ENCODE measurements around the gene MDFI. TPM values are rescaled to one million over a fixed set of nuclear protein-coding genes. Genes with fewer than 3 reads are reported as not detected.

Gene MDFI
- polyA plus RNA-seq, 1 experiment: 0.19 TPM

DNA sequence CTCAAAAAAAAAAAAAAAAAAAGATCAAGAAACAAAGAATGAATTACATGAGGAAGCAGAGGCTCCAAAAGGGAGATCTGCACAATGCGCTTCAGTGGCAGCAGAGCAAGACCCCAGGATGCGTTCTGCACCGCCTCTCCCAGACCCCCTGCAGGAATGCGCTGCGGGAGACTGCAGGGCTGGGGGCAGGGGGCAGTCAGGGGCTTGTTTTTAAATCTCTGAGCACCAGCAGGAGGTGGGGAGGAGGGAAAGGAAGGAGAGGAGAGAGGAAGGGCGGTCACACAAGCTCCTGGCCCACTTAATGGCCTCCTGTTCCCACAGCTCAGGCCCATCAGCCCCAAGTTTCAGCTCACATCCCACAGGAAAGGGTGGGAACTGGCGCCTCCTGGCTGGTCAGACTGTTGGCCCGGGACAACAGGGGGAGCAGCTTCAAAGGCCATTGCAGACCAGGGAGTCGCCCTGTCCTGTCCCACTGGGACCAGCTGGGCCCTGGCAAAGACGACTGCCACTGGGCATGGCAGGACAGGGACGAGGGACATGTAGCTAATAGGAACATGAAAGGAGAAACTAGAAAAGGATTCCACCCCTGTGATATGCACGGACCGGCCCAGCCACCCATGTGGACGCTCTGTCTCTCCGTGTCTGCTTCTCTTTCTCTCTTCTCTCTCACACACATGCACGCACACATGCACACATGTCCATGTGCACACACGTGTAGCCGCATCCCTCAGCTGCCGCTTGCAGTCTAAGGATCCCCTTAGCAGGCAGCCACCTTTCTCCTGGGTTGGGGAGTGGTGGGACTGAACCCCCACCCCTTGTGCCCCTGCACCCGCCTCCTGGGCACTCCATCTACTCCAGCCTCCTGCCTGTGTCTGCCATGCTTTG lies 62.4 kb downstream of the MDFI start:
- H3K27me3 ChIP-seq (ENCODE audit: control insufficient read depth, insufficient read depth, low read length): no peaks in the 10 kb centered on the region
- TF ChIP-seq, protein P1, sequence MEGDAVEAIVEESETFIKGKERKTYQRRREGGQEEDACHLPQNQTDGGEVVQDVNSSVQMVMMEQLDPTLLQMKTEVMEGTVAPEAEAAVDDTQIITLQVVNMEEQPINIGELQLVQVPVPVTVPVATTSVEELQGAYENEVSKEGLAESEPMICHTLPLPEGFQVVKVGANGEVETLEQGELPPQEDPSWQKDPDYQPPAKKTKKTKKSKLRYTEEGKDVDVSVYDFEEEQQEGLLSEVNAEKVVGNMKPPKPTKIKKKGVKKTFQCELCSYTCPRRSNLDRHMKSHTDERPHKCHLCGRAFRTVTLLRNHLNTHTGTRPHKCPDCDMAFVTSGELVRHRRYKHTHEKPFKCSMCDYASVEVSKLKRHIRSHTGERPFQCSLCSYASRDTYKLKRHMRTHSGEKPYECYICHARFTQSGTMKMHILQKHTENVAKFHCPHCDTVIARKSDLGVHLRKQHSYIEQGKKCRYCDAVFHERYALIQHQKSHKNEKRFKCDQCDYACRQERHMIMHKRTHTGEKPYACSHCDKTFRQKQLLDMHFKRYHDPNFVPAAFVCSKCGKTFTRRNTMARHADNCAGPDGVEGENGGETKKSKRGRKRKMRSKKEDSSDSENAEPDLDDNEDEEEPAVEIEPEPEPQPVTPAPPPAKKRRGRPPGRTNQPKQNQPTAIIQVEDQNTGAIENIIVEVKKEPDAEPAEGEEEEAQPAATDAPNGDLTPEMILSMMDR (IDR thresholded peaks at IDR 0.05; ENCODE audit: low read depth, low read length): no peak
- CTCF ChIA-PET: interaction anchor here (0.6 to 2.1 kb wide), 3 partner anchors 22 to 332 kb away, joined by 3 to 12 read pairs (median 5); no protein-coding TSS in a partner anchor
- no peaks in the 10 kb centered on the region for H3K9me3 ChIP-seq (ENCODE audit: control insufficient read depth, insufficient read depth, low read length)
- no peak overlapping the region for H3K4me3 ChIP-seq (ENCODE audit: low read depth, low read length)
- no peak for DNase-seq (ENCODE audit: low read depth, low spot score)
- no peak overlapping the region for H3K27ac ChIP-seq (ENCODE audit: low read depth, low read length)
- POLR2A ChIA-PET: no interaction called here

DNA sequence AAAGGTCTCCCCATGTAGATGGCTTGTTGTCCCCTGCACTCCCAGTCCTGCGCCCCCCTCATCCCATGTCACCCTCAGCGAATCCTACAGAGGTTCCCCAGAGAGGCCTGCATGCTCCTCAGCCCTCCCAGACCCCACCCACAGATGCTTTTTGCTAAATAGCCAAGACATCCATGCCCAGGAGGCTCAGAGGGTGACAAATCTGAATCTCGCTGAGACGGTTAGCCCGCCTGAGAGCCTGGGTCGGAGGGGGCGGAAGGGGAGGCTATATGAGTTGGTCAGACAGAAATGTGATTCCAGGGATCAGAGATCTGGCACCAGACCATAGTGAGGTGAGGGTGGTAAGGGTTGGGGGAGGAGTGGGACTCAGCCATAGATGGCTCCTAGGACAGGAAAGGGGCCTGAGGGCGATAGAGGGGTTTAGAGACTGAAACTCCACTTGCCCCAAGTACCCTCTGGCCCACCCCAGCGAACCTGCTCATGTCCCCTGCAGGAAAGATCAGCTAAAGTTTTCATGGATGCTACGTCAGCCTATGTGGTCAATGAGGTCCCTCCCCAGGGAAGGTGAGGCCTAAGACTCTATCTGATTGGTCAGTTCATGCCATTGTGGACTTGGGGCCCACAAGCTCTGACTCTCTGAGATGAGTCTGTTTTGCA lies 63.9 kb downstream of the MDFI start:
- no peak for DNase-seq (ENCODE audit: low read depth, low spot score)
- H3K9me3 ChIP-seq (ENCODE audit: control insufficient read depth, insufficient read depth, low read length): no peaks in the 10 kb centered on the region
- no peaks in the 10 kb centered on the region for H3K27me3 ChIP-seq (ENCODE audit: control insufficient read depth, insufficient read depth, low read length)
- CTCF ChIA-PET: interaction anchor here (0.9 to 1.7 kb wide), 2 partner anchors 19 to 85 kb away, joined by 3 to 4 read pairs; partner anchors contain the start of gene TOMM6
- no peak overlapping the region for H3K4me3 ChIP-seq (ENCODE audit: low read depth, low read length)
- POLR2A ChIA-PET: no interaction called here
- H3K27ac ChIP-seq (ENCODE audit: low read depth, low read length): no peak overlapping the region
- TF ChIP-seq, protein P1 (IDR thresholded peaks at IDR 0.05; ENCODE audit: low read depth, low read length): no peak

DNA sequence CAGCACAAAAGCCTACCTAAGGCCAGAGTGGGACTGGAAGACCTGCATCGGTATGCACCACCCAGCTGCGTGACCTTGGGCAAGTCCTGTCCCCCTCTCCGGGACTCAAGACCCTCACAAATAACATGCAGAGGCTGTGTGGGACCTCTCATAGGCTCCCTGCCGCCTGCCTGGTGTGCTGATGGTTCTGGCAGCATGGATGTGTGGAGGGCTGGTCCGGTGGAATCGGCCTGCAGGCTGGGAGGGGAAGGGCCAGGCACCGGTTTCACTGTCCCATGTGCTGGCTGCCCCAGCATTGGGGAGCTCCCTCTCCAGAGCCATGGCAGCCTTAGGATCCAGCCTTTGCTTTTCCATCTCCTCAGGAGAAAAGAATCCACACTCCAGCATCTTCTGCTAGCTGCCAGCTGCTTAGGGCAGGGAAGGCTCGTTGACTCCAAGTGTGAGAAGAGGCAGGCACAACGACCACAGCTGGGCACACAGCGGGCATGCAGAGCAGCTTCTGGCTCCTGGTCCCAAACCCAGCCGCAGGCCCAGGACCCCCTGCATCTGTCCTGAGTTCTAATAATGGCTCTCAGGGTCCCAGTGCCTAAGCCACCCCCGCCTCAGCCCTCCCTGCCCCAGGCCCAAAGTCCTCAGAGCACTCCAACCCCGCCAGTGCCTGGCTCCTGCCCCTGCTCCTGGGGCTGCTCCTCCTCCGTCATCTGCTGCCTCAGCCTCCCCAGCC lies 64.7 kb downstream of the MDFI start:
- CTCF ChIA-PET: interaction anchor here (0.9 to 1.7 kb wide), 2 partner anchors 20 to 84 kb away, joined by 3 to 4 read pairs; partner anchors contain the start of gene TOMM6

More for the DNA sequence above, 64.7 kb downstream of the MDFI start:
- no peak overlapping the region for H3K4me3 ChIP-seq (ENCODE audit: low read depth, low read length)
- DNase-seq (ENCODE audit: low read depth, low spot score): no peak
- H3K9me3 ChIP-seq (ENCODE audit: control insufficient read depth, insufficient read depth, low read length): no peaks in the 10 kb centered on the region
- TF ChIP-seq, protein P1 (IDR thresholded peaks at IDR 0.05; ENCODE audit: low read depth, low read length): no peak
- H3K27ac ChIP-seq (ENCODE audit: low read depth, low read length): no peak overlapping the region
- POLR2A ChIA-PET: no interaction called here
- H3K27me3 ChIP-seq (ENCODE audit: control insufficient read depth, insufficient read depth, low read length): no peaks in the 10 kb centered on the region

Small RNA genes within 50 kb of the gene (small RNA-seq; reads per million reads assigned to genes)
- not detected for gene MIR4641 (ENCODE audit: insufficient read length, low read depth)

Other genes with a start within 250 kb of the MDFI start
- gene FOXP4, start 92.1 kb upstream of the MDFI start, polyA plus RNA-seq (2011; rRNA removed): 1.9 and 3.1 TPM in 2 replicates
- gene TFEB, start 97.1 kb downstream of the MDFI start, polyA plus RNA-seq (2011; rRNA removed): 3.9 and 4.3 TPM in 2 replicates
- not detected in 2 replicates for gene PGC, start 108.9 kb downstream of the MDFI start, polyA plus RNA-seq (2011; rRNA removed)
- 2.2 and 2.6 TPM in 2 replicates for gene FRS3, start 141.4 kb downstream of the MDFI start, polyA plus RNA-seq (2011; rRNA removed)
- 0.12 TPM in 1 of 2 replicates, not detected in the other for gene PRICKLE4, start 142.3 kb downstream of the MDFI start, polyA plus RNA-seq (2011; rRNA removed)
- gene TOMM6, start 149.2 kb downstream of the MDFI start, polyA plus RNA-seq (2011; rRNA removed): 165 and 192 TPM in 2 replicates

Measured in AG04450 (cell line).